ENCODE data around the gene PSD4. TPM values are rescaled to one million over a fixed set of nuclear protein-coding genes. Genes with fewer than 3 reads are reported as not detected.

PSD4 gene
- total RNA-seq, 1 experiment from 2014 or later, result 12.6 TPM

DNA sequence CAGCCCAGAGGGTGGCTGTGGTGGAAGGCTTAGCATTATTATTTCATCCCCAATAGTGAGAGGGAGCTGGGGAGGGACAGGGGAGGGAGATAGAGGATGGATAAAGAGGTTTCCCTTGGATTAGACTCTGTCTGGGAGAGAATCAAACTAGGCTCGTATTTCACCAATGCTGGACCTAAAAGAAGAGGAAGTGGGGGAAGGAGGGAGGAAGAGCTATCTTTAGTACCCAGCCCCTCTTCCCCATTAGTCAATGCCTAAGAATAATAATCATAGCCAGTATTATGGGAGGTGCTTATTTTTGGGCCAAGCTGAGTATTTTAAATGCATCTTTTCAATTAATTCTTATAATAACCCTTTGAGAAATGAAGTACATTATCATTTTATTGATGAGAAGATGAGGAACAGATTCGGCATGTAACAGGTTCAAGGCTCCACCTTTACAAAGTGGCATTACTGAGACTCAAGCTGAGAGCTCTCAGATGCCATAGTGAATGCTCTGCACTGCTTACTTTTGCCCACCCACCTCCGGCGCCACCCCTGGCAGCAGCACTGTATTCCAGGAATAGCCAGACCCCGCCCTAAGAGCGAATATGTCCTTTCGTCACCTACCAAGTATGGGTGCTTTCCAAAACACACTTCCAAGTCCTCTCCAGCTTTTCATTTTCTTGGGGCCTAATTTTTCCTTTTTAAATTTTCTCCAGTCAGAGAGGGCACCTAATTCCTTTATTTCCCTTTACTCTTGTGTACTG, 83.9 kb downstream of the PSD4 start:
- Histone ChIP-seq H3K4me1 (ENCODE audit: control insufficient read depth in 1 of 2, insufficient read depth in 2 of 2, low read length in 2 of 2) (no peaks in the 10 kb centered on the region; a peak in 1 of 4 replicates), H2AFZ (ENCODE audit: low read depth, low read length, poor library complexity, severe bottlenecking) (no peak overlapping the region), H3K9ac (ENCODE audit: low read length) (no peak overlapping the region), H3K4me2 (ENCODE audit: low read length) (no peak overlapping the region), H3K27me3 (ENCODE audit: insufficient read depth, low read length) (no peaks in the 10 kb centered on the region), H3K9me2 (ENCODE audit: insufficient read depth) (no peaks in the 10 kb centered on the region), H3K27ac (ENCODE audit: low read depth, low read length) (no peak overlapping the region), H3K9me3 (ENCODE audit: control insufficient read depth in 1 of 2, insufficient read depth in 1 of 2, low read depth in 1 of 2, low read length in 2 of 2) (no peaks in the 10 kb centered on the region), H3K4me3 (replicated peaks in 1 of 2; ENCODE audit: low read depth in 1 of 2, low read length in 2 of 2) (no peak overlapping the region), H4K20me1 (ENCODE audit: insufficient read depth) (no peaks in the 10 kb centered on the region), H3K36me3 (ENCODE audit: control insufficient read depth in 1 of 2, insufficient read depth in 2 of 2, low read length in 2 of 2) (peaks cover 7 to 11% of the 10 kb centered on the region in 2 experiments; a peak in 1 of 4 replicates), H3K79me2 (ENCODE audit: insufficient read depth, low read length) (no peaks in the 10 kb centered on the region)
- intact Hi-C loops (cut with micrococcal nuclease), result no loop called here
- ChIA-PET POLR2A (no interaction called here), RAD21 (ENCODE audit: low non-redundant PET in 1 of 2, low total read pairs in 2 of 2, uncharacterized antibody in 2 of 2, unreplicated experiment in 2 of 2) (no interaction called here), CTCF (interaction anchor here (1.4 to 1.7 kb wide), 2 partner anchors 113 to 119 kb away, joined by 3 read pairs; no protein-coding TSS in a partner anchor)
- DNase-seq (ENCODE audit: low read depth, low spot score) (no peak), ATAC-seq (peak; percentile 50; the same call in 1 of the 2 replicates)
- no peak for TF ChIP-seq SP1 (IDR thresholded peaks at IDR 0.05; ENCODE audit: low read depth)
- no peak for TF ChIP-seq ZFX (IDR thresholded peaks at IDR 0.05)
- TF ChIP-seq, protein P1, sequence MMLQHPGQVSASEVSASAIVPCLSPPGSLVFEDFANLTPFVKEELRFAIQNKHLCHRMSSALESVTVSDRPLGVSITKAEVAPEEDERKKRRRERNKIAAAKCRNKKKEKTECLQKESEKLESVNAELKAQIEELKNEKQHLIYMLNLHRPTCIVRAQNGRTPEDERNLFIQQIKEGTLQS (IDR thresholded peaks at IDR 0.05), result no peak
- TF ChIP-seq, protein P2, sequence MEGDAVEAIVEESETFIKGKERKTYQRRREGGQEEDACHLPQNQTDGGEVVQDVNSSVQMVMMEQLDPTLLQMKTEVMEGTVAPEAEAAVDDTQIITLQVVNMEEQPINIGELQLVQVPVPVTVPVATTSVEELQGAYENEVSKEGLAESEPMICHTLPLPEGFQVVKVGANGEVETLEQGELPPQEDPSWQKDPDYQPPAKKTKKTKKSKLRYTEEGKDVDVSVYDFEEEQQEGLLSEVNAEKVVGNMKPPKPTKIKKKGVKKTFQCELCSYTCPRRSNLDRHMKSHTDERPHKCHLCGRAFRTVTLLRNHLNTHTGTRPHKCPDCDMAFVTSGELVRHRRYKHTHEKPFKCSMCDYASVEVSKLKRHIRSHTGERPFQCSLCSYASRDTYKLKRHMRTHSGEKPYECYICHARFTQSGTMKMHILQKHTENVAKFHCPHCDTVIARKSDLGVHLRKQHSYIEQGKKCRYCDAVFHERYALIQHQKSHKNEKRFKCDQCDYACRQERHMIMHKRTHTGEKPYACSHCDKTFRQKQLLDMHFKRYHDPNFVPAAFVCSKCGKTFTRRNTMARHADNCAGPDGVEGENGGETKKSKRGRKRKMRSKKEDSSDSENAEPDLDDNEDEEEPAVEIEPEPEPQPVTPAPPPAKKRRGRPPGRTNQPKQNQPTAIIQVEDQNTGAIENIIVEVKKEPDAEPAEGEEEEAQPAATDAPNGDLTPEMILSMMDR (IDR thresholded peaks at IDR 0.05 in 2 of 3, conservative IDR thresholded peaks at IDR 0.05 in 1 of 3; ENCODE audit: borderline replicate concordance in 1 of 3, insufficient read depth in 1 of 3, low read depth in 2 of 3, low read length in 2 of 3), result no peak
- TF ChIP-seq POLR2A (IDR thresholded peaks at IDR 0.05; ENCODE audit: borderline replicate concordance, extremely low read depth, insufficient read depth, insufficient read length), result no peak
- no peak for TF ChIP-seq CEBPB (IDR thresholded peaks at IDR 0.05; ENCODE audit: low read depth)
- no peak for TF ChIP-seq POLR2AphosphoS5 (IDR thresholded peaks at IDR 0.05; ENCODE audit: low read depth, low read length)
- TF ChIP-seq ZNF274 (IDR thresholded peaks at IDR 0.05; ENCODE audit: low read depth, low read length), result no peak
- TF ChIP-seq ELF1 (IDR thresholded peaks at IDR 0.05; ENCODE audit: borderline replicate concordance, low read depth), result no peak
- no peak for TF ChIP-seq RAD21 (IDR thresholded peaks at IDR 0.05; ENCODE audit: low read depth)
- TF ChIP-seq FOSL1 (IDR thresholded peaks at IDR 0.05; ENCODE audit: low read depth), result no peak
- no TSS peak for BruUV-seq (replicated peaks)

Data from HCT116 (cell line).